Hepatocyte (in vitro differentiated cells): ENCODE results near the gene SLC7A4. TPM values are rescaled to one million over a fixed set of nuclear protein-coding genes. Genes with fewer than 3 reads are reported as not detected.
"Not testable (repeated sequence)": the region's sequence is repeated elsewhere in the genome, so short reads cannot be mapped to it uniquely, and the experiment has no call there.

Source experiments
- DNase-seq: peaks from one replicate; pipeline ENCODE4 v3.0.0-alpha.2; 2016; ENCODE audit warnings: low spot score
- H2AFZ ChIP-seq: fragments of 200-600 bp; sonication (generic); 2 replicates; pipeline ENCODE4 v1.6.0; 2016; ENCODE audit warnings: antibody characterized with exemption, mild to moderate bottlenecking
- H3K27ac ChIP-seq: fragments of 200-600 bp; sonication (generic); 2 replicates; pipeline ENCODE4 v1.5.1; 2016; ENCODE audit warnings: mild to moderate bottlenecking
- H3K27me3 ChIP-seq: fragments of 200-600 bp; sonication (generic); 2 replicates; pipeline ENCODE4 v1.6.1; 2016
- H3K36me3 ChIP-seq: fragments of 200-600 bp; sonication (generic); replicated peaks from 2 replicates; pipeline ENCODE4 v1.5.1; 2016; ENCODE audit warnings: low read depth; ENCODE audit not compliant: insufficient read depth
- H3K4me1 ChIP-seq: fragments of 200-600 bp; sonication (generic); 2 replicates; pipeline ENCODE4 v1.5.1; 2016; ENCODE audit warnings: mild to moderate bottlenecking, moderate library complexity; ENCODE audit not compliant: insufficient read depth
- H3K4me2 ChIP-seq: fragments of 200-600 bp; sonication (generic); 2 replicates; pipeline ENCODE4 v1.6.0; 2016
- H3K4me3 ChIP-seq: fragments of 200-600 bp; sonication (generic); 2 replicates; pipeline ENCODE4 v1.5.1; 2016; ENCODE audit warnings: mild to moderate bottlenecking
- H3K79me2 ChIP-seq: fragments of 200-600 bp; sonication (generic); 2 replicates; pipeline ENCODE4 v1.6.0; 2017; ENCODE audit warnings: mild to moderate bottlenecking
- H3K9me2 ChIP-seq: fragments of 200-600 bp; sonication (generic); replicated peaks from 2 replicates; pipeline ENCODE4 v1.6.0; 2017; ENCODE audit warnings: mild to moderate bottlenecking; ENCODE audit not compliant: insufficient read depth
- H3K9me3 ChIP-seq: fragments of 200-600 bp; sonication (generic); 2 replicates; pipeline ENCODE4 v1.5.1; 2016; ENCODE audit warnings: low read depth, mild to moderate bottlenecking
- H4K20me1 ChIP-seq: fragments of 200-600 bp; sonication (generic); 2 replicates; pipeline ENCODE4 v1.6.0; 2016; ENCODE audit warnings: mild to moderate bottlenecking; ENCODE audit not compliant: insufficient read depth, poor library complexity, severe bottlenecking
- EZH2 ChIP-seq: fragments of 200-600 bp; sonication (generic); IDR thresholded peaks from 2 replicates; pipeline ENCODE4 v1.6.1; 2016; ENCODE audit warnings: antibody characterized with exemption, mild to moderate bottlenecking, borderline replicate concordance
- EZH2phosphoT487 ChIP-seq: fragments of 200-600 bp; sonication (generic); IDR thresholded peaks from one replicate; pipeline ENCODE4 v1.6.1; 2018; ENCODE audit warnings: antibody characterized with exemption, mild to moderate bottlenecking, low read depth, moderate library complexity; ENCODE audit not compliant: unreplicated experiment, severe bottlenecking
- WGBS: methylation state at CpG from one replicate; pipeline ENCODE4 v1.1.6; 2016; ENCODE audit warnings: low lambda C conversion rate; ENCODE audit errors: missing lambda C conversion rate; 5-methylcytosine and 5-hydroxymethylcytosine counted together
- polyA plus RNA-seq: library from polyadenylated mRNA; unstranded; fragments of >200 nt; fragmentation: Nextera tagmentation; extraction: Ambion mirVana; gene quantifications from 2 replicates; pipeline ENCODE4 v1.2.1, GENCODE V29; 2016
- total RNA-seq: library from RNA; depleted of rRNA; stranded (reverse); fragments of >200 nt; gene quantifications from 2 replicates; pipeline ENCODE4 v1.2.3, GENCODE V29; 2014
- TF ChIP-seq, protein P1 (sequence below): fragments of 200-600 bp; sonication (generic); IDR thresholded peaks from 2 replicates; pipeline ENCODE4 v1.5.1; 2016; ENCODE audit warnings: antibody characterized with exemption, mild to moderate bottlenecking; ENCODE audit not compliant: poor library complexity

The SLC7A4 gene
- total and polyA plus RNA-seq, 2 experiments from 2014 or later = 140 to 494 TPM

DNA sequence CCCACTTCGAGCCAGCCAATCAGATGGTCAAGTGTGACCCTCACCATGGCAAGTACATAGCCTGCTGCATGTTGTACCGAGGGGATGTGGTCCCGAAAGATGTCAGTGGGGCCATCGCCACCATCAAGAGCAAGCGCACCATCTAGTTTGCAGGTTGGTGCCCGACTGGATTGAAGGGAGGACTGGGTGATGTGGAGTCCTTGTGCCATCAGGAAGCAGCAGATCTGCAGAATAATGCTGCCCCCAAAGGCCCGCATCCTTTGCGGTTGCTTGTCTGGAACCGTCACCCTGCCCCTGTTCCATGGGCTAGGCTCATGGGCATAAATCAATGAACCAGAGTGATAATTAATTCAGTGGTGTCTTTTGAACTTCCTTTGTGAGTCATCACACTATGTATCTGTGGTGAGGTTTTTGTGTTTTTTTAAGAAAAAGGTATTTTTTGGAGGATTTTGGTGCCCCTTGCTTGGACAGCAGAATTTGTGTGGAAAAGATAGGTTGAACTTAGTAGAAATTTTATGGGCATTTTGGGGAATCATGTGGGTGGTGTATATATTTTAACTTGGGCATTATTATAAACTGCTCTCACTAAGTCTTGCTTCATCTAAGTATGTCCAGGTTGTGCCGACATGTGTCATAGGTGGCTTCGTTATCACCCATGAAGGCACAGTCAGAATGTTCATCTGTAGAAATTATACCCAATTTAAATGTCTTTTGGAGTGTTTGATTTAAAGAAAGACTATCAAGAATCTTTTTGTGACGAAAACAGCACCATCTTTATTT is 35.7 kb upstream of the SLC7A4 start:
- H3K9me3 ChIP-seq = no peaks in the 10 kb centered on the region
- 96% methylated on average over 12 of the region's 12 CpGs for WGBS
- H3K4me1 ChIP-seq = no peaks in the 10 kb centered on the region
- H2AFZ ChIP-seq = no peak overlapping the region
- no peak overlapping the region for H3K4me3 ChIP-seq
- no peak overlapping the region for H3K4me2 ChIP-seq
- H3K36me3 ChIP-seq = no peaks in the 10 kb centered on the region
- TF ChIP-seq EZH2 = no peak
- no peak for TF ChIP-seq EZH2phosphoT487
- TF ChIP-seq, protein P1, sequence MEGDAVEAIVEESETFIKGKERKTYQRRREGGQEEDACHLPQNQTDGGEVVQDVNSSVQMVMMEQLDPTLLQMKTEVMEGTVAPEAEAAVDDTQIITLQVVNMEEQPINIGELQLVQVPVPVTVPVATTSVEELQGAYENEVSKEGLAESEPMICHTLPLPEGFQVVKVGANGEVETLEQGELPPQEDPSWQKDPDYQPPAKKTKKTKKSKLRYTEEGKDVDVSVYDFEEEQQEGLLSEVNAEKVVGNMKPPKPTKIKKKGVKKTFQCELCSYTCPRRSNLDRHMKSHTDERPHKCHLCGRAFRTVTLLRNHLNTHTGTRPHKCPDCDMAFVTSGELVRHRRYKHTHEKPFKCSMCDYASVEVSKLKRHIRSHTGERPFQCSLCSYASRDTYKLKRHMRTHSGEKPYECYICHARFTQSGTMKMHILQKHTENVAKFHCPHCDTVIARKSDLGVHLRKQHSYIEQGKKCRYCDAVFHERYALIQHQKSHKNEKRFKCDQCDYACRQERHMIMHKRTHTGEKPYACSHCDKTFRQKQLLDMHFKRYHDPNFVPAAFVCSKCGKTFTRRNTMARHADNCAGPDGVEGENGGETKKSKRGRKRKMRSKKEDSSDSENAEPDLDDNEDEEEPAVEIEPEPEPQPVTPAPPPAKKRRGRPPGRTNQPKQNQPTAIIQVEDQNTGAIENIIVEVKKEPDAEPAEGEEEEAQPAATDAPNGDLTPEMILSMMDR = no peak
- H3K27me3 ChIP-seq = no peaks in the 10 kb centered on the region
- H3K79me2 ChIP-seq = no peaks in the 10 kb centered on the region
- H3K9me2 ChIP-seq = no peaks in the 10 kb centered on the region
- H3K27ac ChIP-seq = no peak overlapping the region
- no peak for DNase-seq
- no peaks in the 10 kb centered on the region for H4K20me1 ChIP-seq

DNA sequence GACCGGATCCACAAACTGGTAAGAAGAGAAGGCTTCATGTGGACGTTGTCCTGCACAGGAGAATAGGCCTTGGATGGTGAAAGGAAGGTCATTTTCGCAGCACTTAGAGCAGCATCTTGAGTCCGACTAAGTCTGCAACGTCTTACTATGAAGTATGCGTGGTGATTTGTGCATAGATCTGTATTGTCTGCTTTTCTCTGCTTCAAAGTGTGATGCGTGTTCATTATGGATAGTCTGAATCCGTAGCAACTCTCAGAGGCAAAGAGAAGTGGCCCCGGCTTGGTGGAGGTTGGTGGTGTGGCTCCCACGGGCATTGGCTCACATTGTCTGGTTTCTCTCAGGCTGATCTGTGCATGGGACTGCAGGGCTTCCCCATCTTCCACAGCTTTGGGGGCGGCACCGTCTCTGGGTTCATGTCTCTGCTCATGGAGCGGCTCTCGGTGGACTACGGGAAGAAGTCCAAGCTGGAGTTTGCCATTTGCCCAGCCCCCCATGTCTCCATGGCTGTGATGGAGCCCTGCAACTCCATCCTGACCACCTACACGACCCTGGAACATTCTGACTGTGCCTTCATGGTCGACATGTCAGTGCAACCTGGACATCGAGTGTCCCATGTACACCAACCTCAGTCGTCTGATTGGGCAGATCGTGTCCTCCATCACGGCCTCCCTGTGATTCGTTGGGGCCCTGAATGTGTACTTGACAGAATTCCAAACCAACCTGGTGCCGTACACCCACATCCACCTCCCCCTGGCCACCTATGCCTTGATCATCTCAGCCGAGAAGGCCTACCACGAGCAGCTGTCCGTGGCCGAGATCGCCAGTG is 34.9 kb upstream of the SLC7A4 start:
- Histone ChIP-seq H3K27ac (no peak overlapping the region), H3K4me1 (no peaks in the 10 kb centered on the region), H3K36me3 (no peaks in the 10 kb centered on the region), H3K4me3 (no peak overlapping the region), H3K9me3 (no peaks in the 10 kb centered on the region), H3K27me3 (no peaks in the 10 kb centered on the region), H3K4me2 (no peak overlapping the region), H3K9me2 (no peaks in the 10 kb centered on the region), H4K20me1 (no peaks in the 10 kb centered on the region), H3K79me2 (no peaks in the 10 kb centered on the region), H2AFZ (no peak overlapping the region)
- TF ChIP-seq, protein P1 = no peak
- TF ChIP-seq EZH2 = no peak
- TF ChIP-seq EZH2phosphoT487 = no peak
- DNase-seq = no peak
- WGBS = 91% methylated on average over 28 of the region's 28 CpGs

DNA sequence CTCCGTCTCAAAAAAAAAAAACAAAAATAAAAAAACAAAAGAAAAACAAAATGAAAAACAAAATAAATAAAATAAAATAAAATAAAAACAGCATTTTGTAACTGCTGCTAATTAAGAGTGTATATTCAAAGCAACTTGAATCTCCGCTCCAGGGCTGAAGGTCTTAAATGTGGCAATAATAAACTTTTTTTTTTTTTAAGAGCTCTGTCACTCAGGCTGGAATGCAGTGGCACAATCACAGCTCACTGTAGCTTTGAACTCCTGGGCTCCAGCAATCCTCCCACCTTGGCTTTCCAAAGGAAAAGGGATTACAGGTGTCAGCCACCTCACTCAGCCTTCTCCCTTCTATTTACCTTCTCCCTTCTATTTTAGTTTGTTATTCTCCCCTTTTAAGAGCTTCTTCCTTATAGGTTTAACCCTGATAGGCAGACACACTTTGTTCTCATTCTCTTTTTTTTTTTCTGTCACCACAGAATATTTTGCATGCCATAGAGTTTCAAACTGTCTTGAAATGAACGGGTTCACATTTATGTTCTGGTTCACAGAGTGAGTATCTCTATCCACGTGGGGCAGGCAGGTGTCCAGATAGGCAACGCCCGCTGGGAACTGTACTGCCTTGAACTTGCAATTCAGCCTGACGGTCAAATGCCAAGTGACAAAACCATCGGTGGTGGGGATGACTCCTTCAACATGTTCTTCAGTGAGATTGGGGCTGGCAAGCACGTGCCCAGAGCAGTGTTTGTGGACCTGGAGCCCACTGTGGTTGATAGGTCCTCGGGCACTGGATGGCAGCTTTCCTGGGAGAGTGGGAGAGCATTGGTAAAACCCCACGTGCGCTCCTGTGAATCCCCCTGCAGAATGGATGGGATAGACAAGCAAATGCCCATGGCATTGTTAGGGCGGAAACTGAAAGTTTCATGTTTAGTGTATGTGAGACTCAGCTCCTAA is 32.8 kb upstream of the SLC7A4 start:
- H4K20me1 ChIP-seq = no peaks in the 10 kb centered on the region
- no peak overlapping the region for H3K4me3 ChIP-seq
- TF ChIP-seq, protein P1 = no peak
- TF ChIP-seq EZH2phosphoT487 (no peak), EZH2 (no peak)
- no peaks in the 10 kb centered on the region for H3K36me3 ChIP-seq
- H3K4me1 ChIP-seq = no peaks in the 10 kb centered on the region
- no peaks in the 10 kb centered on the region for H3K9me3 ChIP-seq
- H3K9me2 ChIP-seq = no peaks in the 10 kb centered on the region
- no peak overlapping the region for H3K4me2 ChIP-seq
- H3K27me3 ChIP-seq = no peaks in the 10 kb centered on the region
- no peak overlapping the region for H2AFZ ChIP-seq
- no peak for DNase-seq
- WGBS = 73% methylated on average over 13 of the region's 13 CpGs
- no peaks in the 10 kb centered on the region for H3K79me2 ChIP-seq
- no peak overlapping the region for H3K27ac ChIP-seq

DNA sequence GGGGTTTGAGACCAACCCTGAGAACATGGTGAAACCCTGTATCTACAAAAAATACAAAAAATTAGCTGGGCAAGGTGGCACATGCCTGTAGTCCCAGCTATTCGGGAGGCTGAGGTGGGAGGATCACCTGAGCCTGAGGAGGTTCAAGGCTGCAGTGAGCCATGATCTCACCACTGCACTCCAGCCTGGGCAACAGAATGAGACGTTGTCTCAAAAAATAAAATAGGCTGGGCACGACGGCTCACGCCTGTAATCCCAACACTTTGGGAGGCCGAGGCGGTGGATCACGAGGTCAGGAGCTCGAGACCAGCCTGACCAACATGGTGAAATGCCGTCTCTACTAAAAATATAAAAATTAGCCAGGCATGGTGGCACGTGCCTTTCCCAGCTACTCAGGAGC is 32.1 kb upstream of the SLC7A4 start:
- H3K4me2 ChIP-seq, H3K4me1 ChIP-seq, DNase-seq, H3K9me3 ChIP-seq, H3K27ac ChIP-seq, H4K20me1 ChIP-seq, H2AFZ ChIP-seq, H3K9me2 ChIP-seq, H3K36me3 ChIP-seq, H3K27me3 ChIP-seq, H3K4me3 ChIP-seq, H3K79me2 ChIP-seq: not testable (repeated sequence)
- 86% methylated on average over 11 of the region's 11 CpGs for WGBS

DNA sequence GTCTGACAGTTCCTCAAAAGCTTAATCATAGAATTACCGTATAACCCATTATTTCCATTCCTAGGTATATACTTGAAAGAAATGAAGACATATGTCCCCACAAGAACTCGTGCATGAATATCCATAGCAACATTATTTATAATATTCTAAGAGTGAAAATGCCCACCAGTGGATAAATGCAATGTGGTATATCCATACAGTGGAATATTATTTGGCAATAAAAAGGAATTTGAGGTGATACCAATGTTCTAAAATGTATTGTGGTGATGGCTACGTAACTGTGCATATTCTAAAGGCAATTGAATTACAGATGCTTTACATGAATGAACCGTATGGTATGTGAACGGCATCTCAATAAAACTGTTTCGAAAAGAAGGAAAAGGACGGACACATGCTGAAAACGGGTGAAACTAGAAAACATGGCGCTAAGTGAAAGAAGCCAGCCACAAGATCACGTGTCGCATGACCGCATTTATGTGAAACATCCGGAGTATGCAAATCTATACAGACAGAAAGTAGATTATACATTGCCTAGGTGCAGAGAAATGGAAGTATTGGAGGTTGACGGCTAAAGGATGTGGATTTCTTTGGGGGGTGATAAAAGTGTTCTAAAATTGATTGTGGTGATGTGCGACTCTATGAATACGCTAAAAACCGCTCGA is 29.4 kb upstream of the SLC7A4 start:
- not testable (repeated sequence) for H3K27me3 ChIP-seq, H3K4me2 ChIP-seq, H3K9me2 ChIP-seq, H3K4me3 ChIP-seq, H3K4me1 ChIP-seq, H3K27ac ChIP-seq, H3K79me2 ChIP-seq, DNase-seq, H3K9me3 ChIP-seq, H2AFZ ChIP-seq, H3K36me3 ChIP-seq, H4K20me1 ChIP-seq
- 93% methylated on average over 18 of the region's 18 CpGs for WGBS
